HepG2 (cell line): ENCODE measurements around the gene KCNQ5. TPM values are rescaled to one million over a fixed set of nuclear protein-coding genes. Genes with fewer than 3 reads are reported as not detected.

Experiments used
- ATAC-seq: fragments of 200-7000 bp; cut with Tn5 transposase; 3 replicates; pipeline ENCODE4 v1.9.1; 2020; ENCODE audit warnings: mild to moderate bottlenecking, moderate library complexity
- BruUV-seq: library from RNA; stranded (reverse); fragments of 400-500 nt; replicated peaks from 2 replicates; lab custom pipeline; 2021; lab: Mats Ljungman, UMichigan
- CTCF ChIA-PET: fragments of 300-600 bp; formaldehyde crosslinking; extraction: SDS; loops from one replicate; lab custom pipeline; 2021; ENCODE audit warnings: low total read pairs, inconsistent platforms, low intra/inter-chr PET ratio; lab: Yijun Ruan, JAX
- POLR2A ChIA-PET: fragments of 350-600 bp; sonication (Branson Sonifier 250); formaldehyde crosslinking; loops from one replicate; lab custom pipeline; 2020; ENCODE audit warnings: antibody characterized with exemption, inconsistent platforms; lab: Yijun Ruan, JAX
- DNase-seq: peaks from one replicate; pipeline ENCODE4 v3.0.0-alpha.2; 2015; ENCODE audit warnings: low spot score
- FAIRE-seq: peaks from 3 replicates; lab custom pipeline; 2011; peaks lifted over from hg19 to GRCh38; lab: Jason Lieb, UNC
- H2AFZ ChIP-seq: one replicate; pipeline ENCODE4 v1.6.1; 2011; ENCODE audit warnings: low read length, inconsistent platforms
- H3K27ac ChIP-seq: fragments of 300-600 bp; 3 replicates; pipeline ENCODE4 v1.8.0; 2011; ENCODE audit warnings: mixed run types, mild to moderate bottlenecking, mixed read lengths, low read length, inconsistent platforms; ENCODE audit not compliant: insufficient read depth; ENCODE audit errors: extremely low read length
- H3K27me3 ChIP-seq, 2 experiments: fragments of 200-600 bp in 1 of 2; 2 replicates in 1 of 2; 3 replicates in 1 of 2; pipeline versions ENCODE4 v1.6.0 to v1.8.0; 2011; ENCODE audit warnings: low read length in 2 of 2, mild to moderate bottlenecking in 2 of 2, moderate library complexity in 2 of 2, inconsistent platforms in 1 of 2; ENCODE audit not compliant: insufficient read depth in 2 of 2, control insufficient read depth in 1 of 2
- H3K36me3 ChIP-seq, 2 experiments: fragments of 200-600 bp in 1 of 2; replicated peaks in 1 of 2; 2 replicates in 1 of 2; 3 replicates in 1 of 2; pipeline versions ENCODE4 v1.5.1 to v1.8.0; 2011; ENCODE audit warnings: low read length in 2 of 2, inconsistent platforms in 1 of 2; ENCODE audit not compliant: insufficient read depth in 2 of 2, control insufficient read depth in 1 of 2
- H3K4me1 ChIP-seq: 2 replicates; pipeline ENCODE4 v1.5.1; 2012; ENCODE audit warnings: low read length, inconsistent platforms; ENCODE audit not compliant: insufficient read depth
- H3K4me2 ChIP-seq: 2 replicates; pipeline ENCODE4 v1.6.0; 2011; ENCODE audit warnings: low read depth, low read length, inconsistent platforms
- H3K4me3 ChIP-seq, 3 experiments: fragments of 200-600 bp in 1 of 3; sonication (generic), shearing (Covaris generic) in 1 of 3; replicated peaks in 1 of 3; 2 replicates each; pipeline ENCODE4 v1.5.1; 2011 to 2016; ENCODE audit warnings: low read length in 3 of 3, inconsistent platforms in 2 of 3, low read depth in 2 of 3, mild to moderate bottlenecking in 2 of 3, control low read depth in 1 of 3, mixed read lengths in 1 of 3; ENCODE audit not compliant: insufficient read depth in 1 of 3
- H3K79me2 ChIP-seq: one replicate; pipeline ENCODE4 v1.6.1; 2011; ENCODE audit warnings: low read length, inconsistent platforms; ENCODE audit not compliant: insufficient read depth
- H3K9ac ChIP-seq: 2 replicates; pipeline ENCODE4 v1.6.0; 2011; ENCODE audit warnings: mild to moderate bottlenecking, low read depth, low read length, inconsistent platforms; ENCODE audit not compliant: insufficient read depth
- H3K9me3 ChIP-seq: 2 replicates; pipeline ENCODE4 v1.5.1; 2012; ENCODE audit warnings: mild to moderate bottlenecking, low read length
- H4K20me1 ChIP-seq: 2 replicates; pipeline ENCODE4 v1.6.0; 2011; ENCODE audit warnings: inconsistent platforms, mild to moderate bottlenecking, low read length, moderate library complexity; ENCODE audit not compliant: insufficient read depth
- AHR ChIP-seq: IDR thresholded peaks from 2 replicates; pipeline ENCODE4 v1.6.1; 2018; ENCODE audit warnings: missing genetic modification reagents, missing compliant biosample characterization
- ELK4 ChIP-seq: sonication (generic); formaldehyde crosslinking; IDR thresholded peaks from 2 replicates; pipeline ENCODE4 v1.9.0; 2021; ENCODE audit warnings: missing genetic modification reagents, borderline replicate concordance
- JUND ChIP-seq: sonication (generic); formaldehyde crosslinking; IDR thresholded peaks from 2 replicates; pipeline ENCODE4 v1.8.0; 2022; ENCODE audit warnings: mild to moderate bottlenecking, missing genetic modification reagents
- RBFOX2 ChIP-seq: fragments of 200-400 bp; formaldehyde crosslinking; IDR thresholded peaks from 2 replicates; pipeline ENCODE4 v1.6.1; 2017; ENCODE audit warnings: low read depth, mild to moderate bottlenecking, low read length
- RFX1 ChIP-seq: fragments of 450-650 bp; IDR thresholded peaks from 2 replicates; pipeline ENCODE4 v1.6.1; 2017
- SNAPC2 ChIP-seq: sonication (generic); formaldehyde crosslinking; IDR thresholded peaks from 2 replicates; pipeline ENCODE4 v1.8.1; 2022; ENCODE audit warnings: mild to moderate bottlenecking, missing genetic modification reagents
- ZNF224 ChIP-seq: sonication (generic); formaldehyde crosslinking; IDR thresholded peaks from 2 replicates; pipeline ENCODE4 v1.5.0; 2020; ENCODE audit warnings: mild to moderate bottlenecking, missing genetic modification reagents
- ZNF256 ChIP-seq: sonication (generic); formaldehyde crosslinking; conservative IDR thresholded peaks from 2 replicates; pipeline ENCODE4 v1.4.0; 2020; ENCODE audit warnings: missing genetic modification reagents
- ZNF672 ChIP-seq: sonication (generic); formaldehyde crosslinking; IDR thresholded peaks from 2 replicates; pipeline ENCODE4 v1.8.1; 2022; ENCODE audit warnings: missing genetic modification reagents
- ZNF773 ChIP-seq: sonication (generic); formaldehyde crosslinking; IDR thresholded peaks from 2 replicates; pipeline ENCODE4 v1.4.0; 2020; ENCODE audit warnings: missing genetic modification reagents, borderline replicate concordance
- ZNF776 ChIP-seq: sonication (generic); formaldehyde crosslinking; IDR thresholded peaks from 2 replicates; pipeline ENCODE4 v1.4.0; 2020; ENCODE audit warnings: mild to moderate bottlenecking, missing genetic modification reagents
- WGBS: methylation state at CpG from one replicate; pipeline ENCODE4 v1.1.6; 2017; ENCODE audit warnings: low lambda C conversion rate; 5-methylcytosine and 5-hydroxymethylcytosine counted together
- in situ Hi-C: cut with HindIII; loops from 2 replicates; pipeline ENCODE4 v1.10.0; 2017; ENCODE audit warnings: low pct_unique_long_range_greater_than_20kb; ENCODE audit not compliant: extremely low pct_ligation_motif_present
- intact Hi-C: fragments of 100-400 bp; cut with micrococcal nuclease; formaldehyde crosslinking; loops from one replicate; pipeline ENCODE4 v1.10.0; 2022; ENCODE audit not compliant: unreplicated experiment
- polyA plus RNA-seq, 8 experiments: library from polyadenylated mRNA; depleted of rRNA in 3 of 8; stranded (reverse) in 7 of 8; unstranded in 1 of 8; fragments of >200 nt; fragmentation: Illumina TruSeq in 4 of 8; extraction: Trizol in 4 of 8; gene quantifications; 2 replicates each; pipeline versions ENCODE4 v1.2.1 to v1.2.3, GENCODE V29; 2011 to 2016; ENCODE audit warnings: low read depth in 4 of 8, missing spikeins in 1 of 8, mixed read lengths in 1 of 8; ENCODE audit not compliant: insufficient read depth in 1 of 8
- total RNA-seq, 5 experiments: library from RNA; depleted of rRNA; stranded (reverse); fragments of >200 nt; fragmentation: Illumina TruSeq; extraction: Trizol; gene quantifications; 2 replicates each; pipeline ENCODE4 v1.2.3, GENCODE V29; 2016; ENCODE audit warnings: low read depth in 1 of 5

The KCNQ5 gene
- total and polyA plus RNA-seq, 2 of the 13 experiments (the other 11 are each of a cell fraction or from before 2014, with no cell fraction given), result 0.04 TPM; not detected in 1

- 2% methylated on average over 2 of the region's 2 CpGs for WGBS
- no peaks in the 10 kb centered on the region for H3K27me3 ChIP-seq
- no peaks in the 10 kb centered on the region for H3K36me3 ChIP-seq
- no peaks in the 10 kb centered on the region for H3K79me2 ChIP-seq
- H2AFZ ChIP-seq, result no peak overlapping the region
- TF ChIP-seq ZNF672 (CRISPR knock-in tag), result no peak
- TF ChIP-seq ZNF773 (CRISPR knock-in tag), result no peak
- no peak for TF ChIP-seq ELK4 (CRISPR knock-in tag)
- TF ChIP-seq SNAPC2 (CRISPR knock-in tag), result no peak
- TF ChIP-seq ZNF256 (CRISPR knock-in tag), result no peak
- no peak for TF ChIP-seq ZNF776 (CRISPR knock-in tag)
- TF ChIP-seq RFX1, result no peak
- no peak for TF ChIP-seq AHR (CRISPR knock-in tag)
- TF ChIP-seq JUND (CRISPR knock-in tag), result no peak
- TF ChIP-seq ZNF224, result no peak
- no peak for TF ChIP-seq RBFOX2
- CTCF ChIA-PET, result no interaction called here
- intact Hi-C loops, result no loop called here
- no peak overlapping the region for H3K27ac ChIP-seq
- ATAC-seq (no peak), DNase-seq (no peak), FAIRE-seq (no peak)
- no peaks in the 10 kb centered on the region for H3K4me1 ChIP-seq
- H3K4me3 ChIP-seq, result no peak overlapping the region
- no peak overlapping the region for H3K4me2 ChIP-seq
- in situ Hi-C loops, result no loop called here
- no peaks in the 10 kb centered on the region for H4K20me1 ChIP-seq
- POLR2A ChIA-PET, result no interaction called here
- no peaks in the 10 kb centered on the region for H3K9me3 ChIP-seq
- no peak overlapping the region for H3K9ac ChIP-seq
- BruUV-seq, result no TSS peak
These were observed 98.6 kb downstream of the KCNQ5 start for GRCh38 chr6:72720464-72720863.
